Measurements from ENCODE around the gene EEPD1.

DNA sequence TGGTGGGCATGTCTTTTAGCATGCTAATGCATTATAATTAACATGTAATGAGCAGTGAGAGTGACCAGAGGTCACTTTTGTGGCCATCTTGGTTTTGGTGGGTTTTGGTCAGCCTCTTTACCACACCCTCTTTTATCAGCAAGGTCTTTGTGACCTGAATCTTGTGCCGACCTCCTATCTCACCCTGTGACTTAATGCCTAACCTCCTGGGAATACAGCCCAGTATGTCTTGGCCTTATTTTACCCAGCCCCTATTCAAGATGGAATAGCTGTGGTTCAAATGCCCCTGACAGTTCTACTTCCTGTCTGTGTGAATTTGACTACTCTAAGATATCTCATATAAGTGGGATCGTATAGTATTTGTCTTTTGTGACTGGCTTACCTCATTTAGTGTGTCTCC, 85.1 kb downstream of the EEPD1 start:
- TF ChIP-seq, protein P1, sequence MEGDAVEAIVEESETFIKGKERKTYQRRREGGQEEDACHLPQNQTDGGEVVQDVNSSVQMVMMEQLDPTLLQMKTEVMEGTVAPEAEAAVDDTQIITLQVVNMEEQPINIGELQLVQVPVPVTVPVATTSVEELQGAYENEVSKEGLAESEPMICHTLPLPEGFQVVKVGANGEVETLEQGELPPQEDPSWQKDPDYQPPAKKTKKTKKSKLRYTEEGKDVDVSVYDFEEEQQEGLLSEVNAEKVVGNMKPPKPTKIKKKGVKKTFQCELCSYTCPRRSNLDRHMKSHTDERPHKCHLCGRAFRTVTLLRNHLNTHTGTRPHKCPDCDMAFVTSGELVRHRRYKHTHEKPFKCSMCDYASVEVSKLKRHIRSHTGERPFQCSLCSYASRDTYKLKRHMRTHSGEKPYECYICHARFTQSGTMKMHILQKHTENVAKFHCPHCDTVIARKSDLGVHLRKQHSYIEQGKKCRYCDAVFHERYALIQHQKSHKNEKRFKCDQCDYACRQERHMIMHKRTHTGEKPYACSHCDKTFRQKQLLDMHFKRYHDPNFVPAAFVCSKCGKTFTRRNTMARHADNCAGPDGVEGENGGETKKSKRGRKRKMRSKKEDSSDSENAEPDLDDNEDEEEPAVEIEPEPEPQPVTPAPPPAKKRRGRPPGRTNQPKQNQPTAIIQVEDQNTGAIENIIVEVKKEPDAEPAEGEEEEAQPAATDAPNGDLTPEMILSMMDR (tag by site-specific recombination; IDR thresholded peaks at IDR 0.05) = no peak
- no peak for TF ChIP-seq ZNF510 (tag by site-specific recombination; IDR thresholded peaks at IDR 0.05; ENCODE audit: insufficient replicate concordance)
- TF ChIP-seq ZNF133 (tag by site-specific recombination; IDR thresholded peaks at IDR 0.05) = no peak
- no peak for TF ChIP-seq FEZF1 (tag by site-specific recombination; IDR thresholded peaks at IDR 0.05)
- TF ChIP-seq ZNF792 (tag by site-specific recombination; IDR thresholded peaks at IDR 0.05) = no peak
- TF ChIP-seq, protein P2, sequence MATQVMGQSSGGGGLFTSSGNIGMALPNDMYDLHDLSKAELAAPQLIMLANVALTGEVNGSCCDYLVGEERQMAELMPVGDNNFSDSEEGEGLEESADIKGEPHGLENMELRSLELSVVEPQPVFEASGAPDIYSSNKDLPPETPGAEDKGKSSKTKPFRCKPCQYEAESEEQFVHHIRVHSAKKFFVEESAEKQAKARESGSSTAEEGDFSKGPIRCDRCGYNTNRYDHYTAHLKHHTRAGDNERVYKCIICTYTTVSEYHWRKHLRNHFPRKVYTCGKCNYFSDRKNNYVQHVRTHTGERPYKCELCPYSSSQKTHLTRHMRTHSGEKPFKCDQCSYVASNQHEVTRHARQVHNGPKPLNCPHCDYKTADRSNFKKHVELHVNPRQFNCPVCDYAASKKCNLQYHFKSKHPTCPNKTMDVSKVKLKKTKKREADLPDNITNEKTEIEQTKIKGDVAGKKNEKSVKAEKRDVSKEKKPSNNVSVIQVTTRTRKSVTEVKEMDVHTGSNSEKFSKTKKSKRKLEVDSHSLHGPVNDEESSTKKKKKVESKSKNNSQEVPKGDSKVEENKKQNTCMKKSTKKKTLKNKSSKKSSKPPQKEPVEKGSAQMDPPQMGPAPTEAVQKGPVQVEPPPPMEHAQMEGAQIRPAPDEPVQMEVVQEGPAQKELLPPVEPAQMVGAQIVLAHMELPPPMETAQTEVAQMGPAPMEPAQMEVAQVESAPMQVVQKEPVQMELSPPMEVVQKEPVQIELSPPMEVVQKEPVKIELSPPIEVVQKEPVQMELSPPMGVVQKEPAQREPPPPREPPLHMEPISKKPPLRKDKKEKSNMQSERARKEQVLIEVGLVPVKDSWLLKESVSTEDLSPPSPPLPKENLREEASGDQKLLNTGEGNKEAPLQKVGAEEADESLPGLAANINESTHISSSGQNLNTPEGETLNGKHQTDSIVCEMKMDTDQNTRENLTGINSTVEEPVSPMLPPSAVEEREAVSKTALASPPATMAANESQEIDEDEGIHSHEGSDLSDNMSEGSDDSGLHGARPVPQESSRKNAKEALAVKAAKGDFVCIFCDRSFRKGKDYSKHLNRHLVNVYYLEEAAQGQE (tag by site-specific recombination; IDR thresholded peaks at IDR 0.05) = no peak
- TF ChIP-seq, protein P3, sequence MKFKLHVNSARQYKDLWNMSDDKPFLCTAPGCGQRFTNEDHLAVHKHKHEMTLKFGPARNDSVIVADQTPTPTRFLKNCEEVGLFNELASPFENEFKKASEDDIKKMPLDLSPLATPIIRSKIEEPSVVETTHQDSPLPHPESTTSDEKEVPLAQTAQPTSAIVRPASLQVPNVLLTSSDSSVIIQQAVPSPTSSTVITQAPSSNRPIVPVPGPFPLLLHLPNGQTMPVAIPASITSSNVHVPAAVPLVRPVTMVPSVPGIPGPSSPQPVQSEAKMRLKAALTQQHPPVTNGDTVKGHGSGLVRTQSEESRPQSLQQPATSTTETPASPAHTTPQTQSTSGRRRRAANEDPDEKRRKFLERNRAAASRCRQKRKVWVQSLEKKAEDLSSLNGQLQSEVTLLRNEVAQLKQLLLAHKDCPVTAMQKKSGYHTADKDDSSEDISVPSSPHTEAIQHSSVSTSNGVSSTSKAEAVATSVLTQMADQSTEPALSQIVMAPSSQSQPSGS (tag by site-specific recombination; IDR thresholded peaks at IDR 0.05; ENCODE audit: low read depth) = no peak
- TF ChIP-seq, protein P4, sequence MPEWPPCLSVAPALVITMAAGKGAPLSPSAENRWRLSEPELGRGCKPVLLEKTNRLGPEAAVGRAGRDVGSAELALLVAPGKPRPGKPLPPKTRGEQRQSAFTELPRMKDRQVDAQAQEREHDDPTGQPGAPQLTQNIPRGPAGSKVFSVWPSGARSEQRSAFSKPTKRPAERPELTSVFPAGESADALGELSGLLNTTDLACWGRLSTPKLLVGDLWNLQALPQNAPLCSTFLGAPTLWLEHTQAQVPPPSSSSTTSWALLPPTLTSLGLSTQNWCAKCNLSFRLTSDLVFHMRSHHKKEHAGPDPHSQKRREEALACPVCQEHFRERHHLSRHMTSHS (tag by site-specific recombination; IDR thresholded peaks at IDR 0.05) = no peak
- TF ChIP-seq, protein P5, sequence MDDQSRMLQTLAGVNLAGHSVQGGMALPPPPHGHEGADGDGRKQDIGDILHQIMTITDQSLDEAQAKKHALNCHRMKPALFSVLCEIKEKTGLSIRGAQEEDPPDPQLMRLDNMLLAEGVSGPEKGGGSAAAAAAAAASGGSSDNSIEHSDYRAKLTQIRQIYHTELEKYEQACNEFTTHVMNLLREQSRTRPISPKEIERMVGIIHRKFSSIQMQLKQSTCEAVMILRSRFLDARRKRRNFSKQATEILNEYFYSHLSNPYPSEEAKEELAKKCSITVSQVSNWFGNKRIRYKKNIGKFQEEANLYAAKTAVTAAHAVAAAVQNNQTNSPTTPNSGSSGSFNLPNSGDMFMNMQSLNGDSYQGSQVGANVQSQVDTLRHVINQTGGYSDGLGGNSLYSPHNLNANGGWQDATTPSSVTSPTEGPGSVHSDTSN (CRISPR knock-in tag; IDR thresholded peaks at IDR 0.05) = no peak
- no peak for TF ChIP-seq GLIS2 (tag by site-specific recombination; IDR thresholded peaks at IDR 0.05)
- TF ChIP-seq ZNF521 (tag by site-specific recombination; IDR thresholded peaks at IDR 0.05) = no peak
- TF ChIP-seq, protein P6, sequence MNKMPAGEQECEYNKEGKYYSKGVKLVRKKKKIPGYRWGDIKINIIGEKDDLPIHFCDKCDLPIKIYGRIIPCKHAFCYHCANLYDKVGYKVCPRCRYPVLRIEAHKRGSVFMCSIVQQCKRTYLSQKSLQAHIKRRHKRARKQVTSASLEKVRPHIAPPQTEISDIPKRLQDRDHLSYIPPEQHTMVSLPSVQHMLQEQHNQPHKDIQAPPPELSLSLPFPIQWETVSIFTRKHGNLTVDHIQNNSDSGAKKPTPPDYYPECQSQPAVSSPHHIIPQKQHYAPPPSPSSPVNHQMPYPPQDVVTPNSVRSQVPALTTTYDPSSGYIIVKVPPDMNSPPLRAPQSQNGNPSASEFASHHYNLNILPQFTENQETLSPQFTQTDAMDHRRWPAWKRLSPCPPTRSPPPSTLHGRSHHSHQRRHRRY (tag by site-specific recombination; IDR thresholded peaks at IDR 0.05) = no peak
